Ishikawa (cell line): ENCODE data around the gene INPP4A.

Experiments used
- CEBPB ChIP-seq: IDR thresholded peaks from 2 replicates; pipeline ENCODE4 v1.6.1; 2012
- RAD21 ChIP-seq: IDR thresholded peaks from 2 replicates; pipeline ENCODE4 v1.6.1; 2012; ENCODE audit warnings: low read depth
- TAF1 ChIP-seq: IDR thresholded peaks from 2 replicates; pipeline ENCODE4 v1.6.1; 2012; ENCODE audit warnings: low read depth, mild to moderate bottlenecking
- TCF12 ChIP-seq: IDR thresholded peaks from 2 replicates; pipeline ENCODE4 v1.6.1; 2012; ENCODE audit warnings: low read depth
- ZBTB7A ChIP-seq: IDR thresholded peaks from 2 replicates; pipeline ENCODE4 v1.6.1; 2012; ENCODE audit warnings: low read depth

GRCh38 chr2:98469862-98470544 is 25.3 kb downstream of the INPP4A start:
- TF ChIP-seq ZBTB7A (no peak), CEBPB (no peak), TCF12 (no peak), TAF1 (no peak), RAD21 (no peak)
